BE2C (cell line): ENCODE measurements around the gene PLEKHO2.
A peak's percentile ranks its signal among the peaks of the same experiment; 100 is the strongest.

Experiments used
- DNase-seq: peaks from one replicate; pipeline ENCODE4 v3.0.0-alpha.2; 2020
- H3K27me3 ChIP-seq: fragments of 250-450 bp; sonication (Bioruptor Pico); 2 replicates; pipeline ENCODE4 v1.5.1; 2020; ENCODE audit warnings: mild to moderate bottlenecking
- H3K36me3 ChIP-seq: fragments of 250-450 bp; sonication (Bioruptor Pico); 2 replicates; pipeline ENCODE4 v1.5.1; 2020; ENCODE audit warnings: mild to moderate bottlenecking
- H3K4me1 ChIP-seq: fragments of 250-450 bp; sonication (Bioruptor Pico); 2 replicates; pipeline ENCODE4 v1.5.1; 2020
- H3K4me3 ChIP-seq: 2 replicates; pipeline ENCODE4 v1.5.1; 2011; ENCODE audit warnings: low read depth, low read length
- H3K9me3 ChIP-seq: fragments of 250-450 bp; sonication (Bioruptor Pico); 2 replicates; pipeline ENCODE4 v1.5.1; 2020
- CTCF ChIP-seq: IDR thresholded peaks from 2 replicates; pipeline ENCODE4 v1.5.1; 2012; ENCODE audit warnings: mild to moderate bottlenecking, low read depth, low read length

The PLEKHO2 gene

GRCh38 chr15:64883997-64884511 lies 42.3 kb downstream of the PLEKHO2 start:
- H3K4me3 ChIP-seq, result peak overlapping the region; percentile 27
- peaks cover 16% of the 10 kb centered on the region for H3K4me1 ChIP-seq
- H3K9me3 ChIP-seq, result no peaks in the 10 kb centered on the region
- no peaks in the 10 kb centered on the region for H3K27me3 ChIP-seq
- DNase-seq, result peak; percentile 78
- H3K36me3 ChIP-seq, result no peaks in the 10 kb centered on the region
- TF ChIP-seq CTCF, result no peak

GRCh38 chr15:64884679-64885078 lies 43.0 kb downstream of the PLEKHO2 start:
- no peak for TF ChIP-seq CTCF
- DNase-seq, result no peak
- Histone ChIP-seq H3K27me3 (no peaks in the 10 kb centered on the region), H3K9me3 (no peaks in the 10 kb centered on the region), H3K4me3 (no peak overlapping the region), H3K36me3 (no peaks in the 10 kb centered on the region), H3K4me1 (peaks cover 16% of the 10 kb centered on the region)

GRCh38 chr15:64888336-64888735 lies 46.6 kb downstream of the PLEKHO2 start:
- Histone ChIP-seq H3K4me3 (no peak overlapping the region), H3K4me1 (peaks cover 16% of the 10 kb centered on the region), H3K9me3 (no peaks in the 10 kb centered on the region), H3K27me3 (no peaks in the 10 kb centered on the region), H3K36me3 (no peaks in the 10 kb centered on the region)
- TF ChIP-seq CTCF, result no peak
- DNase-seq, result no peak

- TF ChIP-seq CTCF, result no peak
- no peak for DNase-seq
- Histone ChIP-seq H3K4me3 (no peak overlapping the region), H3K36me3 (no peaks in the 10 kb centered on the region), H3K27me3 (no peaks in the 10 kb centered on the region), H3K4me1 (no peaks in the 10 kb centered on the region), H3K9me3 (no peaks in the 10 kb centered on the region)
Measured at GRCh38 chr15:64891561-64891960, 49.8 kb downstream of the PLEKHO2 start.

- no peaks in the 10 kb centered on the region for H3K4me1 ChIP-seq
- no peaks in the 10 kb centered on the region for H3K27me3 ChIP-seq
- no peak overlapping the region for H3K4me3 ChIP-seq
- no peaks in the 10 kb centered on the region for H3K36me3 ChIP-seq
- no peak for TF ChIP-seq CTCF
- no peak for DNase-seq
- H3K9me3 ChIP-seq, result no peaks in the 10 kb centered on the region
Measured at GRCh38 chr15:64892847-64893403, 51.2 kb downstream of the PLEKHO2 start.

GRCh38 chr15:64893481-64894394 lies 52.0 kb downstream of the PLEKHO2 start:
- no peaks in the 10 kb centered on the region for H3K9me3 ChIP-seq
- no peaks in the 10 kb centered on the region for H3K4me1 ChIP-seq
- no peak overlapping the region for H3K4me3 ChIP-seq
- no peaks in the 10 kb centered on the region for H3K27me3 ChIP-seq
- no peak for TF ChIP-seq CTCF
- no peaks in the 10 kb centered on the region for H3K36me3 ChIP-seq
- DNase-seq, result peak; percentile 34
